PFSK-1 (cell line): ENCODE measurements around the gene MINDY4B.

Experiments used
- POLR2AphosphoS5 ChIP-seq: IDR thresholded peaks from 2 replicates; pipeline ENCODE4 v1.6.1; 2012; ENCODE audit warnings: low read depth, mild to moderate bottlenecking, control low read depth, low read length, moderate library complexity
- TAF1 ChIP-seq: IDR thresholded peaks from 2 replicates; pipeline ENCODE4 v1.6.1; 2012; ENCODE audit warnings: low read length, control low read depth, borderline replicate concordance; ENCODE audit not compliant: insufficient read depth

GRCh38 chr3:150901793-150902192 is 3.4 kb downstream of the MINDY4B start:
- no peak for TF ChIP-seq TAF1
- no peak for TF ChIP-seq POLR2AphosphoS5
